ENCODE measurements around the gene TRPM3. TPM values are rescaled to one million over a fixed set of nuclear protein-coding genes. Genes with fewer than 3 reads are reported as not detected.
"Not testable (repeated sequence)": the region's sequence is repeated elsewhere in the genome, so short reads cannot be mapped to it uniquely, and the experiment has no call there.

TRPM3 gene
- total and polyA plus RNA-seq, 2 donors: 0.14 to 4.6 TPM

DNA sequence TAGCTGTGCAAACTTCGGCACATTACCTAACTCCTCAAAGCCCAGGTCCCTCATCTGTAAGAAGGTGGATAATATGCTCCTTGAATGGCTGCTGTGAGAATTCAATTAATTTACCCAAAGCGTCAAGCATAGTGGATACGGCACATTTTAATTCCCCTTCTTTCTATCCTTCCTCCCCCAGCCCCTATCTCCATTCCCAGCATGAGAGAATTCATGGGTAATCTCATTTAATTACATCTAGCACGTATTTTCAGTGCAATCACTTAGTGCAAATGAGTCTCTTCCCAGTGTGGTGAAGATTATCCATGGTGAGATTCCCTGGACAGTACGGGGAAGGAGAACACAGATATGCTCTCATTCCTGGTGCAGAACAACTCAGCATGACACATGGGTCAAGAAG lies 145.6 kb downstream of the TRPM3 start:
- 77% methylated on average over 5 of the region's 5 CpGs for WGBS
- Histone ChIP-seq H3K36me3 (ENCODE audit: control insufficient read depth in 2 of 2, insufficient read depth in 2 of 2, low read length in 1 of 2) (no peaks in the 10 kb centered on the region), H3K4me1 (ENCODE audit: control insufficient read depth in 2 of 2, insufficient read depth in 2 of 2, low read length in 2 of 2) (no peaks in the 10 kb centered on the region), H3K4me3 (ENCODE audit: low read length in 2 of 2) (no peak overlapping the region), H3K27me3 (ENCODE audit: control insufficient read depth in 2 of 2, insufficient read depth in 1 of 2, low read length in 1 of 2) (no peaks in the 10 kb centered on the region), H3K9me3 (ENCODE audit: control insufficient read depth in 2 of 2, insufficient read depth in 1 of 2, low read length in 1 of 2) (no peaks in the 10 kb centered on the region), H3K27ac (ENCODE audit: low read depth in 1 of 2, low read length in 1 of 2) (no peak overlapping the region)
- DNase-seq (ENCODE audit: low read depth in 6 of 9, low spot score in 9 of 9): no peak

DNA sequence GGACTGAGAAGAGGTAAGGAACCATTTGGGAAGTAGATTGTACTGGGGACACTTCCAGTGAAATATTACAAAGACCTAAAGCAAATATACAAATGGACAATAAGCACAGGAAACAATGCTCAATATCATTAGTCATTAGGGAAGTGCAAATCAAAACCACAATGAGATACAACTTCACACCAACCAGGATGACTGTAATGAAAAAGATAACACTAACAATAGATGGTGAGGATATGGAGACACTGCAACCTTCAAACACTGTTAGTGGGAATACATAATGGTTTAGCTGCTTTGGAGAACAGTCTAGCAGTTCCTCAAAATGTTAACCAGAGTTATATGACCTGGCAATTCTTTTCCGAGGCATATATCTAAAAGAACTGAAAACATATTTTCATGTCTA lies 149.7 kb downstream of the TRPM3 start:
- 58% methylated on average over 1 of the region's 1 CpG for WGBS
- DNase-seq (ENCODE audit: low read depth in 6 of 9, low spot score in 9 of 9): no peak
- H3K27ac ChIP-seq (ENCODE audit: low read depth in 1 of 2, low read length in 1 of 2): no peak overlapping the region

DNA sequence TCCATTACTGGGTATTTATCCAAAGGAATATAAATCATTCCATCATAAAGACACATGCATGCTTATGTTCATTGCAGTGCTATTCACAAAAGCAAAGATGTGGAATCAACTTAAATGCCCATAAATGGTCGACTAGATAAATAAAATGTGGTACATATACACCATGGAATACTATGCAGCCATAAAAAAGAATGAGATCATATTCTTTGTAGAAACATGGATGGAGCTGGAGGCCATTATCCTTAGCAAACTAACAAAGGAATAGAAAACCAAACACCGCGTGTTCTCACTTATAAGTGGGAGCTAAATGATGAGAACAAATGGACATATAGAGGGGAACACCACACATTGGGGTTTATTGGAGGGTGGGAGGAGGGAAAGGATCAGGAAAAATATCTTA lies 155.0 kb downstream of the TRPM3 start:
- H3K9me3 ChIP-seq (ENCODE audit: control insufficient read depth in 2 of 2, insufficient read depth in 1 of 2, low read length in 1 of 2); H3K27me3 ChIP-seq (ENCODE audit: control insufficient read depth in 2 of 2, insufficient read depth in 1 of 2, low read length in 1 of 2); H3K27ac ChIP-seq (ENCODE audit: low read depth in 1 of 2, low read length in 1 of 2); H3K36me3 ChIP-seq (ENCODE audit: control insufficient read depth in 2 of 2, insufficient read depth in 2 of 2, low read length in 1 of 2); DNase-seq (ENCODE audit: low read depth in 6 of 9, low spot score in 9 of 9); H3K4me3 ChIP-seq (ENCODE audit: low read length in 2 of 2); H3K4me1 ChIP-seq (ENCODE audit: control insufficient read depth in 2 of 2, insufficient read depth in 2 of 2, low read length in 2 of 2): not testable (repeated sequence)
- 94% methylated on average over 3 of the region's 3 CpGs for WGBS

More for the DNA sequence above, 149.7 kb downstream of the TRPM3 start:
- H3K4me1 ChIP-seq (ENCODE audit: control insufficient read depth in 2 of 2, insufficient read depth in 2 of 2, low read length in 2 of 2): no peaks in the 10 kb centered on the region
- H3K27me3 ChIP-seq (ENCODE audit: control insufficient read depth in 2 of 2, insufficient read depth in 1 of 2, low read length in 1 of 2): no peaks in the 10 kb centered on the region
- H3K36me3 ChIP-seq (ENCODE audit: control insufficient read depth in 2 of 2, insufficient read depth in 2 of 2, low read length in 1 of 2): no peaks in the 10 kb centered on the region
- no peak overlapping the region for H3K4me3 ChIP-seq (ENCODE audit: low read length in 2 of 2)
- H3K9me3 ChIP-seq (ENCODE audit: control insufficient read depth in 2 of 2, insufficient read depth in 1 of 2, low read length in 1 of 2): no peaks in the 10 kb centered on the region

DNA sequence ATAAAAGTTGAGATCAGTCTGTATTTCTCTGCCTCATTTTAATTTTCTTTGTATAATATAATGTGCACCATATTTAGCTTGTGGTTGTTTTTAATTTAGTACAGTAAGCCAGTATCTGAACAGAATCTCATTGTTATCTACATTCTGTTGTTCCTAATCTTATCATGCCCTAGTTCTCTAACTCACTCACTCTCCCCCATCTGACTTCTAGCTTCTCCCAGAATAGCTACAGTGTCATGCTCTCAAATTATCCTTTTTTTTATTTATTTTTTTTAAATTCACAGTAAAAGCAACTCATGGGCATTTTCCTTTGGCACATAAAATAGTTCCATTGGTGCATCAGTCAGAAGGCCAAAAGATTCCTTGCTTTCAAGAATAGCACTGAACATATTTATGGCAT lies 156.6 kb downstream of the TRPM3 start:
- no peak for DNase-seq (ENCODE audit: low read depth in 6 of 9, low spot score in 9 of 9)
- Histone ChIP-seq H3K27me3 (ENCODE audit: control insufficient read depth in 2 of 2, insufficient read depth in 1 of 2, low read length in 1 of 2) (no peaks in the 10 kb centered on the region), H3K4me3 (ENCODE audit: low read length in 2 of 2) (no peak overlapping the region), H3K27ac (ENCODE audit: low read depth in 1 of 2, low read length in 1 of 2) (no peak overlapping the region), H3K9me3 (ENCODE audit: control insufficient read depth in 2 of 2, insufficient read depth in 1 of 2, low read length in 1 of 2) (no peaks in the 10 kb centered on the region), H3K4me1 (ENCODE audit: control insufficient read depth in 2 of 2, insufficient read depth in 2 of 2, low read length in 2 of 2) (no peaks in the 10 kb centered on the region), H3K36me3 (ENCODE audit: control insufficient read depth in 2 of 2, insufficient read depth in 2 of 2, low read length in 1 of 2) (no peaks in the 10 kb centered on the region)

DNA sequence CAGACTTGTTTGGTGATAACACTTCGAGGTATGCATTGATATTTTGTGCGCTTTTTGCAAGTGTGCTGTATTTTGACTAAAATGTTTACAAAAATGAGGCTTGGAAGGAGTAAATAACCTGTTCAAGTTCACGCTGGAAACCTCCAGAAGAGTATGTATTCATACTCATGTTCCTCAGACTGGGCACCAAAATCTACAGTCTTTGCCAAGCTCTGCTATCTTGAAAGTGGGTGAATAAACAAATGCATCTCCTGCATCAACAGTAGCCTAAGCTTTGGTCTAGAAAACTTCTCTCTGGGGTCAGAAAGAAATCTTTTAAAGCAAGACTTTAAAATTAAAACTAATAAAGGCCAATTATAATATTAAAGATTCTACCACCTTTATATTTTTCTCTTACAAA lies 157.9 kb downstream of the TRPM3 start:
- H3K4me1 ChIP-seq (ENCODE audit: control insufficient read depth in 2 of 2, insufficient read depth in 2 of 2, low read length in 2 of 2): no peaks in the 10 kb centered on the region
- WGBS: 92% methylated on average over 3 of the region's 3 CpGs
- no peaks in the 10 kb centered on the region for H3K9me3 ChIP-seq (ENCODE audit: control insufficient read depth in 2 of 2, insufficient read depth in 1 of 2, low read length in 1 of 2)
- DNase-seq (ENCODE audit: low read depth in 6 of 9, low spot score in 9 of 9): no peak
- no peaks in the 10 kb centered on the region for H3K36me3 ChIP-seq (ENCODE audit: control insufficient read depth in 2 of 2, insufficient read depth in 2 of 2, low read length in 1 of 2)
- H3K27me3 ChIP-seq (ENCODE audit: control insufficient read depth in 2 of 2, insufficient read depth in 1 of 2, low read length in 1 of 2): no peaks in the 10 kb centered on the region
- H3K4me3 ChIP-seq (ENCODE audit: low read length in 2 of 2): no peak overlapping the region
- no peak overlapping the region for H3K27ac ChIP-seq (ENCODE audit: low read depth in 1 of 2, low read length in 1 of 2)

DNA sequence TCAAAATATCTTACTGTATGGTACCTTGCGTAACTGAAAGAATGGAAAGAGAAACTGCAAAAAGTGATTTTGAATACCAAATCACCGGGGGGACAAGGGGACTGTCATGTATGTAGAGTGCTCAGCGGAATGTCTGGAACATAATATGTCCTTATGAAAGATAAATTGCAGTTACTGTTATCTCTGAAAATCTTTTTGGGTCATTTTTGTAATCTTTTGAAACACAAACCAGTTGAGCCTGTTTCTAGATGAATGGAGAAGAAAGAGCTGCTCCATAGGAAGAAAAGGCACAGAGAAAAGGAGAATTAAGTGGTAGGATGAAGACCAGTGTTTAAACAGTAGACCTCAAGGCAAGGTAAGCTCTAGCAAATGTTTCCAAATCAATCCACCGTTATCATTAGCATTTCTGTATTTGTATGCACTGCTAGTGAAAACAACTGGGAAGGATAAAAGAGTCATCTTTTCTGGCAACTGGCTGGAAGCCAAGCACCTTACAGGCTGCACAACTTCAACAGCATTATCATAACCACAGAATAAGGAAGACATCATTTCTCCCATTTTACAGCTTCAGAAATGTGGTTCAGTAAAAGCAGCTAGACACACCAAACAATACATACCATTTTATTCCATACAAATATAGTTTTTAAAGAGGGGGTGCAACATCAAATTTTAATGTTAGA lies 158.5 kb downstream of the TRPM3 start:
- H3K9me3 ChIP-seq (ENCODE audit: control insufficient read depth in 2 of 2, insufficient read depth in 1 of 2, low read length in 1 of 2): no peaks in the 10 kb centered on the region
- 92% methylated on average over 4 of the region's 4 CpGs for WGBS
- H3K4me3 ChIP-seq (ENCODE audit: low read length in 2 of 2): no peak overlapping the region
- H3K4me1 ChIP-seq (ENCODE audit: control insufficient read depth in 2 of 2, insufficient read depth in 2 of 2, low read length in 2 of 2): no peaks in the 10 kb centered on the region
- H3K27ac ChIP-seq (ENCODE audit: low read depth in 1 of 2, low read length in 1 of 2): no peak overlapping the region
- H3K36me3 ChIP-seq (ENCODE audit: control insufficient read depth in 2 of 2, insufficient read depth in 2 of 2, low read length in 1 of 2): no peaks in the 10 kb centered on the region
- DNase-seq (ENCODE audit: low read depth in 6 of 9, low spot score in 9 of 9): no peak
- no peaks in the 10 kb centered on the region for H3K27me3 ChIP-seq (ENCODE audit: control insufficient read depth in 2 of 2, insufficient read depth in 1 of 2, low read length in 1 of 2)

DNA sequence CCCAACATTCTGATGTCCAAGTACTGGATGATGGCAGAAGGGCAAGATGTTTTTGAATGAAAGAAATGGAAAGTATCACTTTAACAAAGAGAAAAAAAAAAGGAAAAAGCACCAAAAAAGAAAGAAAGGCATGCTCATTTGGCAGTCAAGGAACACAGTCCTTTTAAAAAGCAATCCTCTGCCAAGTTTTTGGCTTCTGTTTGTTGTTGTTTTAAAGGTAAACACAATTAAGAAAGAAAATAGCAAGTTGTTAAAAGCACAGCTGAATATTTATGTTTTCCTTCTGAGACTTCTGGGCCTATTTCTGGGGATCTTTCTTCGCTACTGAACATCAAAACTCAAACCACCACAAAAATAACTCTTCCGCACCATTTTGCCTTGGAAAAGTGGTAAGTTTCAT lies 162.1 kb downstream of the TRPM3 start:
- Histone ChIP-seq H3K36me3 (ENCODE audit: control insufficient read depth in 2 of 2, insufficient read depth in 2 of 2, low read length in 1 of 2) (no peaks in the 10 kb centered on the region), H3K9me3 (ENCODE audit: control insufficient read depth in 2 of 2, insufficient read depth in 1 of 2, low read length in 1 of 2) (no peaks in the 10 kb centered on the region), H3K27me3 (ENCODE audit: control insufficient read depth in 2 of 2, insufficient read depth in 1 of 2, low read length in 1 of 2) (no peaks in the 10 kb centered on the region), H3K27ac (ENCODE audit: low read depth in 1 of 2, low read length in 1 of 2) (no peak overlapping the region), H3K4me3 (ENCODE audit: low read length in 2 of 2) (no peak overlapping the region), H3K4me1 (ENCODE audit: control insufficient read depth in 2 of 2, insufficient read depth in 2 of 2, low read length in 2 of 2) (no peaks in the 10 kb centered on the region)
- no peak for DNase-seq (ENCODE audit: low read depth in 6 of 9, low spot score in 9 of 9)
- 98% methylated on average over 2 of the region's 2 CpGs for WGBS

DNA sequence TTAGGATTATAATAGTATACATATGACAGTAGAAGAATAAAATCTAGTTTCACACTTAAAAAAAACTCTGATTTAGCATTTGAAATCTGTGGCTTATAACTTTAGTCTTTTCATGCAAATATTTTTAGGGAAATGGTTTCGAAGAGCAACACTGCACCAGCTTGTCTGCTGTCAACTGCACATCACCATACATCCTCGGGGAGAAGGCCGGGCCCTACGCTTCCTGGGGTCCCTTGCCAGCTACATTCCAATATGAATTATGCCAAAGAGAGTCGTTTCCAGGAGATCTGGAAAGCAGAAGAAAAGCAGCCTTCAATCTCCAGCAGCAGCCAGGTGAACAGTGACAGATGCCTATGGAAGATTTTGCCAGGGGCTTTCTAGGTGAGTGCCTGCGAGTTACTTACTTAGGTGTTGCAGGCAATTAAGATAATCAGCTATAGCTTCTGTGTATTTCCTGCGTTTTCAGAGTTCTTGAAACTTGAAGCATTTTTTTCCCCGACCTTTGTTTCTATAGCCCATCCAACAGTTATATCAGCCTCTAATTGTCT lies 166.8 kb downstream of the TRPM3 start:
- H3K27ac ChIP-seq (ENCODE audit: low read depth in 1 of 2, low read length in 1 of 2): no peak overlapping the region
- DNase-seq (ENCODE audit: low read depth in 6 of 9, low spot score in 9 of 9): no peak
- H3K9me3 ChIP-seq (ENCODE audit: control insufficient read depth in 2 of 2, insufficient read depth in 1 of 2, low read length in 1 of 2): no peaks in the 10 kb centered on the region
- no peak overlapping the region for H3K4me3 ChIP-seq (ENCODE audit: low read length in 2 of 2)
- H3K4me1 ChIP-seq (ENCODE audit: control insufficient read depth in 2 of 2, insufficient read depth in 2 of 2, low read length in 2 of 2): no peaks in the 10 kb centered on the region
- no peaks in the 10 kb centered on the region for H3K36me3 ChIP-seq (ENCODE audit: control insufficient read depth in 2 of 2, insufficient read depth in 2 of 2, low read length in 1 of 2)
- WGBS: 85% methylated on average over 8 of the region's 8 CpGs
- H3K27me3 ChIP-seq (ENCODE audit: control insufficient read depth in 2 of 2, insufficient read depth in 1 of 2, low read length in 1 of 2): no peaks in the 10 kb centered on the region

DNA sequence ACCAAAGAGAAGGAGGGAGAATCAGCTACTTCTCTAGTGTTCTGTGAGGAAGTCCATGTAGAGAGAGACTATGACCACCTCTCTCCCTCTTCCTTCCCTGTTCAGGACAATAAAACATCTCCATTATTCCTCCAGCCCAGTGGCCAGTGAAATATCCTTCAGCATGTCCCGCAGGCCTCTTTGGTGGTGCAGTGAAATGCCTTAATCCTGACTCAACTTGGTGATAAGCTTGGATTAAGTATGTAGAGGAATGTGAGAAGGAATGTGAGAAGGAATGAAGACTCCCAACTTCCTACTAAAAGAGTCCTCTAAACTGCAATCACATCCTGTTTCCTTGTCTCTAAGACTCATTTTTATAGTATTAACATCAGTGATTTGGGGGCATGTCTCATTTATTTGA lies 167.3 kb downstream of the TRPM3 start:
- Histone ChIP-seq H3K4me3 (ENCODE audit: low read length in 2 of 2) (no peak overlapping the region), H3K36me3 (ENCODE audit: control insufficient read depth in 2 of 2, insufficient read depth in 2 of 2, low read length in 1 of 2) (no peaks in the 10 kb centered on the region), H3K4me1 (ENCODE audit: control insufficient read depth in 2 of 2, insufficient read depth in 2 of 2, low read length in 2 of 2) (no peaks in the 10 kb centered on the region), H3K27ac (ENCODE audit: low read depth in 1 of 2, low read length in 1 of 2) (no peak overlapping the region), H3K9me3 (ENCODE audit: control insufficient read depth in 2 of 2, insufficient read depth in 1 of 2, low read length in 1 of 2) (no peaks in the 10 kb centered on the region), H3K27me3 (ENCODE audit: control insufficient read depth in 2 of 2, insufficient read depth in 1 of 2, low read length in 1 of 2) (no peaks in the 10 kb centered on the region)
- no peak for DNase-seq (ENCODE audit: low read depth in 6 of 9, low spot score in 9 of 9)
- WGBS: 93% methylated on average over 1 of the region's 1 CpG
